A549 (cell line): ENCODE data around the gene TEAD2.

ENCODE experiments used
- HOXA7 ChIP-seq: fragments of 250-450 bp; sonication (Bioruptor Pico); IDR thresholded peaks from 2 replicates; pipeline ENCODE4 v1.5.0; 2020; ENCODE audit warnings: mild to moderate bottlenecking, moderate library complexity
- MAFK ChIP-seq: fragments of 450-650 bp; IDR thresholded peaks from 2 replicates; pipeline ENCODE4 v1.6.1; 2014; ENCODE audit not compliant: partially characterized antibody
- PHF8 ChIP-seq: fragments of 200-600 bp; sonication (generic); IDR thresholded peaks from 2 replicates; pipeline ENCODE4 v1.6.1; 2016; ENCODE audit warnings: low read depth, mild to moderate bottlenecking, antibody characterized with exemption, moderate library complexity, borderline replicate concordance
- POLR2A ChIP-seq: IDR thresholded peaks from 2 replicates; pipeline ENCODE4 v1.6.1; 2012; ENCODE audit warnings: mild to moderate bottlenecking, low read length
- RAD21 ChIP-seq, 2 experiments: fragments of >200 bp in 1 of 2; sonication (Bioruptor Twin) in 1 of 2; formaldehyde crosslinking in 1 of 2; IDR thresholded peaks in 1 of 2; conservative IDR thresholded peaks in 1 of 2; 2 replicates in 1 of 2; 3 replicates in 1 of 2; pipeline ENCODE4 v1.6.1; 2012 to 2018; ENCODE audit warnings: inconsistent platforms in 1 of 2
- RFX5 ChIP-seq: fragments of 450-650 bp; IDR thresholded peaks from 2 replicates; pipeline ENCODE4 v1.7.1; 2014; ENCODE audit warnings: antibody characterized with exemption, mild to moderate bottlenecking, moderate library complexity
- SMC3 ChIP-seq: fragments of >200 bp; sonication (Bioruptor Twin); formaldehyde crosslinking; IDR thresholded peaks from 3 replicates; pipeline ENCODE4 v1.6.1; 2018; ENCODE audit warnings: inconsistent platforms
- TF ChIP-seq, protein P1 (sequence below): fragments of >200 bp; sonication (Bioruptor Twin); formaldehyde crosslinking; IDR thresholded peaks from 3 replicates; pipeline ENCODE4 v1.5.1; 2016
- TF ChIP-seq, protein P2 (sequence below): fragments of 450-650 bp; IDR thresholded peaks from 2 replicates; pipeline ENCODE4 v1.6.1; 2014; ENCODE audit warnings: antibody characterized with exemption

DNA sequence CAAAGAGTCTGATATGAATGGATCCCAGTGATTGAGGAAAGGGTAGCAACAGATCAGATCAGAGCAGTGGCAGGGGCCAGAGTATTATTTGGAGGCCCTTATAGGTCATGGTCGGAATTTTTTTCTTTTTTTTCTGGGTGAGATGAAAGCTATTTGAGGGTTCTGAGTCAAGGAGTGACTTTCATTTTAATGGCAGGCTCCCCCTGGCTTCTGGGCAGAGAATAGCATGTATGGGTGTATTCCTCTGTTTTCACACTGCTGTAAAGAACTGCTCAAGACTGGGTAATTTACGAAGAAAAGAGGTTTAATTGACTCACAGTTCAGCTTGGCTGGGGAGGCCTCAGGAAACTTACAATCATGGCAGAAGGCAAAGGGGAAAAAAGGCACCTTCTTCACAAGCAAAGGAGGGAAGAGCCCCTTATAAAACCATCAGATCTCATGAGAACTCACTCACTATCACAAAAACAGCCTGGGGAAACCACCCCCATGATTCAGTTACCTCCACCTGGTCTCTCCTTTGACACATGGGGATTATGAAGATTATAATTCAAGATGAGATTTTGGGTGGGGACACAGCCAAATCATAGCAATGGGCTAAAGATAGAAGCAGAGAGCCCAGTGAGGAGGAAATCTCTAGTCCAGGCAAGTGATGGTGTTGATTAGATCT, 34.2 kb downstream of the TEAD2 start:
- TF ChIP-seq, protein P1, sequence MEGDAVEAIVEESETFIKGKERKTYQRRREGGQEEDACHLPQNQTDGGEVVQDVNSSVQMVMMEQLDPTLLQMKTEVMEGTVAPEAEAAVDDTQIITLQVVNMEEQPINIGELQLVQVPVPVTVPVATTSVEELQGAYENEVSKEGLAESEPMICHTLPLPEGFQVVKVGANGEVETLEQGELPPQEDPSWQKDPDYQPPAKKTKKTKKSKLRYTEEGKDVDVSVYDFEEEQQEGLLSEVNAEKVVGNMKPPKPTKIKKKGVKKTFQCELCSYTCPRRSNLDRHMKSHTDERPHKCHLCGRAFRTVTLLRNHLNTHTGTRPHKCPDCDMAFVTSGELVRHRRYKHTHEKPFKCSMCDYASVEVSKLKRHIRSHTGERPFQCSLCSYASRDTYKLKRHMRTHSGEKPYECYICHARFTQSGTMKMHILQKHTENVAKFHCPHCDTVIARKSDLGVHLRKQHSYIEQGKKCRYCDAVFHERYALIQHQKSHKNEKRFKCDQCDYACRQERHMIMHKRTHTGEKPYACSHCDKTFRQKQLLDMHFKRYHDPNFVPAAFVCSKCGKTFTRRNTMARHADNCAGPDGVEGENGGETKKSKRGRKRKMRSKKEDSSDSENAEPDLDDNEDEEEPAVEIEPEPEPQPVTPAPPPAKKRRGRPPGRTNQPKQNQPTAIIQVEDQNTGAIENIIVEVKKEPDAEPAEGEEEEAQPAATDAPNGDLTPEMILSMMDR = peak; percentile 70
- no peak for TF ChIP-seq PHF8
- TF ChIP-seq RAD21 (conservative IDR thresholded peaks at IDR 0.05 in 1 of 2, IDR thresholded peaks at IDR 0.05 in 1 of 2) = peak in 1 of 2 experiments; percentile 35; a peak in 3 of 5 replicates
- TF ChIP-seq HOXA7 = no peak
- no peak for TF ChIP-seq RFX5
- TF ChIP-seq POLR2A = no peak
- TF ChIP-seq SMC3 = peak; percentile 41; the same call in 2 of the 3 replicates
- no peak for TF ChIP-seq MAFK
- TF ChIP-seq, protein P2, sequence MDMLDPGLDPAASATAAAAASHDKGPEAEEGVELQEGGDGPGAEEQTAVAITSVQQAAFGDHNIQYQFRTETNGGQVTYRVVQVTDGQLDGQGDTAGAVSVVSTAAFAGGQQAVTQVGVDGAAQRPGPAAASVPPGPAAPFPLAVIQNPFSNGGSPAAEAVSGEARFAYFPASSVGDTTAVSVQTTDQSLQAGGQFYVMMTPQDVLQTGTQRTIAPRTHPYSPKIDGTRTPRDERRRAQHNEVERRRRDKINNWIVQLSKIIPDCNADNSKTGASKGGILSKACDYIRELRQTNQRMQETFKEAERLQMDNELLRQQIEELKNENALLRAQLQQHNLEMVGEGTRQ = no peak
